Rectal smooth muscle tissue (tissue), 1 donor: ENCODE data around the gene RNMT.
A peak's percentile ranks its signal among the peaks of the same experiment; 100 is the strongest.
"Not testable (repeated sequence)": the region's sequence is repeated elsewhere in the genome, so short reads cannot be mapped to it uniquely, and the experiment has no call there.

ENCODE experiments used
- H3K27ac ChIP-seq: one replicate; pipeline ENCODE4 v1.7.0; 2013; ENCODE audit warnings: low read depth, low read length, inconsistent platforms
- H3K27me3 ChIP-seq: one replicate; pipeline ENCODE4 v1.7.0; 2013; ENCODE audit warnings: low read length; ENCODE audit not compliant: control insufficient read depth, insufficient read depth
- H3K36me3 ChIP-seq: one replicate; pipeline ENCODE4 v1.7.0; 2013; ENCODE audit warnings: low read length; ENCODE audit not compliant: control insufficient read depth, insufficient read depth
- H3K4me1 ChIP-seq: one replicate; pipeline ENCODE4 v1.7.0; 2013; ENCODE audit warnings: low read length; ENCODE audit not compliant: control insufficient read depth, insufficient read depth
- H3K4me3 ChIP-seq: one replicate; pipeline ENCODE4 v1.7.0; 2013; ENCODE audit warnings: low read length
- H3K9ac ChIP-seq: one replicate; pipeline ENCODE4 v1.7.0; 2013; ENCODE audit warnings: low read length

The RNMT gene

GRCh38 chr18:13751599-13751998 lies 25.1 kb downstream of the RNMT start:
- not testable (repeated sequence) for H3K27ac ChIP-seq, H3K9ac ChIP-seq, H3K4me3 ChIP-seq, H3K4me1 ChIP-seq, H3K27me3 ChIP-seq
- peaks cover 22% of the 10 kb centered on the region for H3K36me3 ChIP-seq

DNA sequence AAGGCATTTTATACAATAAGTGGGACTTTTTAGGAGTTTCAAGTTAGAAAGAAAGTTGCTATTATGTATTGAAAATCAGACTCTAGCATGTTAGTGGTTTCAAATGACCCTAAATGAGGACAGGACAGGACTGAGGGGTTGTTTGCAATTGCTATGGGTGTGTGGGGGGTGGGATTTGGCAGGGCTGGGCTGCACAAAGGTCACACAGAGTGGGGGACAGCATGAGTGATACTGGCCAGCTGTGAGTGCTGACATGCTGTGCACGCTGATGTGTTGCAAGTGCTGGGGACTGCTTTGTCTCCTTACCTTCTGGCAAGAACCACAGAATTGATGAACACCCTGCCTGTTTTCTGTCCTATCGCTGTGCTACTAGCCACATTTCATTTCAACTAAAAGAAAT lies 29.8 kb downstream of the RNMT start:
- Histone ChIP-seq H3K4me1 (no peaks in the 10 kb centered on the region), H3K27ac (no peak overlapping the region), H3K36me3 (peaks cover 12% of the 10 kb centered on the region), H3K27me3 (no peaks in the 10 kb centered on the region), H3K4me3 (no peak overlapping the region), H3K9ac (no peak overlapping the region)

DNA sequence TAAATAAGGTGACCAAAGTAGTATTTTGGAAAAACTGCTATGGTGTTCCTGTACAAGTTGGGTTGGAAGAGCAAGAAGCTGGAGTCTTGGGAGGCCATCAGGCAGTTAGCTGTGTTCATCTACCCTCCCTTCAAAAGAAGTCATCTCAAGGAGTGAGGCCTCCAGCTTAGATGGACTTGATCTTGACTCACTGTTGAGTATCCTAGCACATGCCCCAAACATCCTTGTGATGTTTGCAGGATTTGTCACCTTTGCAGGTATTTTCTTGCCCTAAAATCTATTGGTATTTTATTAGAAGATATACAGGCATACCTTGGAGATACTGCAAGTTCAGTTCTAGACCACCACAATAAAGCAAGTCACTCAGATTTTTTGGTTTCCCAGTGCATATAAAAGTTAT lies 30.2 kb downstream of the RNMT start:
- no peaks in the 10 kb centered on the region for H3K4me1 ChIP-seq
- peaks cover 12% of the 10 kb centered on the region for H3K36me3 ChIP-seq
- no peaks in the 10 kb centered on the region for H3K27me3 ChIP-seq
- no peak overlapping the region for H3K27ac ChIP-seq
- H3K9ac ChIP-seq = no peak overlapping the region
- H3K4me3 ChIP-seq = no peak overlapping the region

DNA sequence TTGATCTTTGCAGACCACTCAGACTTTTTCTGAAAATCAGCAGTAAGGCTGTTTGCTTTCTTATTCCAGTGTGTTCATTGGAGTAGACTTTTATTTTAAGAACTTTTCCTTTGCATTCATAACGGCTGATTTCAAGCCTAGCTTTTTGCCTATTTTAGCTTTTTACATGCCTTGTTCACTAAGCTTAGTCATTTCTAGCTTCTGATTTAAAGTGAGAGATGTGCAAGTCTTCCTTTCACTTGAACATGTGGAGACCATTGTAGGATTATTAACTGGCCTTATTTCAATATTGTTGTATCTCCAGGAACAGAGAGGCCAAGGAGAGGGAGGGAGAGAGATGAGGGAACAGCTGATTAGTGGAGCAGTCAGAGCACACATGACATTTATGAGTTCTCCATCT lies 32.1 kb downstream of the RNMT start:
- Histone ChIP-seq H3K4me3 (no peak overlapping the region), H3K36me3 (peaks cover 17% of the 10 kb centered on the region), H3K4me1 (no peaks in the 10 kb centered on the region), H3K27ac (no peak overlapping the region), H3K27me3 (no peaks in the 10 kb centered on the region), H3K9ac (no peak overlapping the region)

DNA sequence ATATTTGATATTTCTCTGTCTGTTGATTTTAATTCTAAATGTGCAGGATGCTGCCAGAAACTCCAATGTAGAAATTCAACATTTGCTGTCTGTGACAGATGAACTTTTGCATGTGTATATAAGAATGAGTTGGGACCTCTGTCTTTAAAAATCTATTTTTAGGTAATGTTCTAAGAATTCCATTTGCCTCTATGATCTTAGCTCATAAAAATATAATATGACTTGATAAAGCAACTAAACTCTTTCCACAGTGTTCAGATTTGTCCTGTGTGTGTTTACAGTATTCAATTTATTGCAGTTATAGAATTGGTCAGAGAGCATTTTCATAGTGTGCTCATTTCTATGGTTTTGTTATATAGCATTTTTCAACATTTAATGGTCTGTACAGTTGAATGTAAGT lies 33.6 kb downstream of the RNMT start:
- H3K4me1 ChIP-seq = no peaks in the 10 kb centered on the region
- peaks cover 8% of the 10 kb centered on the region for H3K36me3 ChIP-seq
- H3K27ac ChIP-seq = no peak overlapping the region
- no peak overlapping the region for H3K9ac ChIP-seq
- no peaks in the 10 kb centered on the region for H3K27me3 ChIP-seq
- H3K4me3 ChIP-seq = no peak overlapping the region

GRCh38 chr18:13762690-13763439 lies 36.4 kb downstream of the RNMT start:
- Histone ChIP-seq H3K27me3 (no peaks in the 10 kb centered on the region), H3K36me3 (peaks cover 5% of the 10 kb centered on the region), H3K27ac (no peak overlapping the region), H3K9ac (no peak overlapping the region), H3K4me1 (no peaks in the 10 kb centered on the region), H3K4me3 (no peak overlapping the region)

- no peak overlapping the region for H3K9ac ChIP-seq
- H3K27ac ChIP-seq = no peak overlapping the region
- no peaks in the 10 kb centered on the region for H3K36me3 ChIP-seq
- no peaks in the 10 kb centered on the region for H3K4me1 ChIP-seq
- H3K27me3 ChIP-seq = no peaks in the 10 kb centered on the region
- no peak overlapping the region for H3K4me3 ChIP-seq
These were observed 48.6 kb downstream of the RNMT start for GRCh38 chr18:13775058-13775457.

DNA sequence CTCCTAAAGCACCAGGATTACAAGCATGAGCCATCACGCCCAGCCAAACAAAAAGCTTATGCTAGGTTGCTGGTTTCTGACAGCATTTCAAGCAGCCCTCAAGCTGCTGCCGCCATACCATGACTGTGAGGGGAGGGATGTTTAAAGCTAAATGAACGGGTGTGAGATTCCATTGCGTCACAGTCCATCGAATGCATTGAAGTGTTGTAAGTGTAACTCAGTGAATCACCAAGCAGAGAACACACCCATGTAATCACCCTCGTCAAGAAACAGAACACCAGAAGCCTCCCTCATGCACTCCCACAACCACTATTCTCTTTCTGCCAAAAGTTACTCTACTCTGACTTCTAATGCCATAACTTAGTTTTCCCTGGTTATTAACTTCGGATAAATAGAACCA lies 64.7 kb downstream of the RNMT start:
- Histone ChIP-seq H3K36me3 (no peaks in the 10 kb centered on the region), H3K4me1 (no peaks in the 10 kb centered on the region), H3K27ac (no peak overlapping the region), H3K27me3 (no peaks in the 10 kb centered on the region), H3K9ac (no peak overlapping the region), H3K4me3 (no peak overlapping the region)

DNA sequence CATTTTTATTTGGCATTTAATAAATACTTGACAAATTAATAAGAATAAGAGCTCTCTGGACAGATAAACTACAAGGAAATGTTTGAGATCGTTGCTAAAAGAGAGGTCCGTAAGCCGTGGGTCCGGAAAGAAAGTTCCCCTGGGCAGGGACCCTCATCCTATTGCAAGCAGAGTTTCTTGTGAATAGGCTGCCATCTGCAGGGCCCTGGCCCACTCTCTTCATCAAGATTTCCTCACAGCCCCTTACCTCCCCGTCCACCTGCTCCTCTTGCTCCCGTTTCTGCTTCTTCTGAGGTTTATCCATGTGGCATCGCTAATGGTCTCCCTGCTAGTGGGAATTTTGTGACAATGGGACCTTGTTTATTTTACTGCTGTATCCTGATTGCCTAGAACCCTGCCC lies 67.3 kb downstream of the RNMT start:
- no peak overlapping the region for H3K27ac ChIP-seq
- no peaks in the 10 kb centered on the region for H3K36me3 ChIP-seq
- no peaks in the 10 kb centered on the region for H3K4me1 ChIP-seq
- H3K9ac ChIP-seq = no peak overlapping the region
- no peak overlapping the region for H3K4me3 ChIP-seq
- H3K27me3 ChIP-seq = no peaks in the 10 kb centered on the region

DNA sequence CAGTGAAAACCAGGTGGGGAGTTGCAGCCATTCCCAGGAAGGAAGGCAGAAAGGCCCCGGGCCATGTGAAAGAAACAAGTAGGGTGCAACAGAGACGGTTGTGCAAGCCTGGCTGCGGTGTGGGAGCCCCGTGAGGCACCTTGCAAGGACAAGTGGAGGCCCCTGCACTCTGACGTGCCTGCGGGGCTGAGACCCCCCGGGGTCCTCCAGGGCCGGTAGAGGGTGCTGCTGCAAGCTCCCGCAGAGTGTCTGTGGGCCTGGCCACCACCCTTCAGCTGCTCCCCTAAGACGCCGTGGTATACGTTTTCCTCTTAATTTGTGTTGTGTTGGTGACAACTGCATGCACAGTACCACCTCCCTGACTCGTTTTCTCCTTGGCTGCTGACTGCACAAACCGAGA lies 70.0 kb downstream of the RNMT start:
- Histone ChIP-seq H3K9ac (no peak overlapping the region), H3K4me1 (no peaks in the 10 kb centered on the region), H3K36me3 (no peaks in the 10 kb centered on the region), H3K27ac (no peak overlapping the region), H3K4me3 (no peak overlapping the region), H3K27me3 (no peaks in the 10 kb centered on the region)

DNA sequence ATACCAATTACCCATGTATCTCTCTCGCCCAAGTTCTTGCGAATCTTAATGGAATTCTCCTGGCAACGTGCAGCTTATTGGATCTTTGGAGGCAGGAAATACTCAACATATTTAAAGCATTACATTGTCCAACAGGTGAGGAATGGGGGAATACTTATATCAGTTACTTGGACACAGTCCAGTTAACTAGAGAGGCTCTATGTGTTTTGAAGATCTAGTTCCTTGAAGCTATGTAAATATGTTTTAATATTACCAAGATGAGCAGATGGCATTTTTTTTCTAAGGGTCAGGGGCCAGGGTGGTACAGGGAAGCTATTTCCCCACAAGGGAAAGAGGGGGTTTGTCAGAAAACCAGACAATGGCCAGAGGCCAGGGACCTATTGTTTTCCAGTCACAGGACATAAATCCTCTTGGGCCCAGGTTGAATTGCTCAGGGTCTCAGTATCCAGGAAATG lies 70.7 kb downstream of the RNMT start:
- Histone ChIP-seq H3K4me1 (no peaks in the 10 kb centered on the region), H3K9ac (no peak overlapping the region), H3K4me3 (no peak overlapping the region), H3K27ac (no peak overlapping the region), H3K27me3 (no peaks in the 10 kb centered on the region), H3K36me3 (no peaks in the 10 kb centered on the region)

GRCh38 chr18:13799396-13799795 lies 72.9 kb downstream of the RNMT start:
- Histone ChIP-seq H3K27me3 (no peaks in the 10 kb centered on the region), H3K27ac (no peak overlapping the region)

GRCh38 chr18:13800505-13801259 lies 74.2 kb downstream of the RNMT start:
- no peak overlapping the region for H3K9ac ChIP-seq
- no peak overlapping the region for H3K27ac ChIP-seq
- no peaks in the 10 kb centered on the region for H3K4me1 ChIP-seq
- peak overlapping the region; percentile 58 for H3K4me3 ChIP-seq
- no peaks in the 10 kb centered on the region for H3K36me3 ChIP-seq
- H3K27me3 ChIP-seq = no peaks in the 10 kb centered on the region

More at GRCh38 chr18:13799396-13799795, 72.9 kb downstream of the RNMT start:
- no peaks in the 10 kb centered on the region for H3K4me1 ChIP-seq
- H3K36me3 ChIP-seq = no peaks in the 10 kb centered on the region
- no peak overlapping the region for H3K4me3 ChIP-seq
- no peak overlapping the region for H3K9ac ChIP-seq
